GM19468 (cell line): ENCODE data around the gene FDPS.

ENCODE experiments used
- ATAC-seq: cut with Tn5 transposase; IDR thresholded peaks from one replicate; pipeline ENCODE4 v1.9.1; 2021; ENCODE audit warnings: mild to moderate bottlenecking, moderate library complexity, moderate number of reproducible peaks; ENCODE audit not compliant: unreplicated experiment; ENCODE audit errors: extremely low read depth

FDPS gene

DNA sequence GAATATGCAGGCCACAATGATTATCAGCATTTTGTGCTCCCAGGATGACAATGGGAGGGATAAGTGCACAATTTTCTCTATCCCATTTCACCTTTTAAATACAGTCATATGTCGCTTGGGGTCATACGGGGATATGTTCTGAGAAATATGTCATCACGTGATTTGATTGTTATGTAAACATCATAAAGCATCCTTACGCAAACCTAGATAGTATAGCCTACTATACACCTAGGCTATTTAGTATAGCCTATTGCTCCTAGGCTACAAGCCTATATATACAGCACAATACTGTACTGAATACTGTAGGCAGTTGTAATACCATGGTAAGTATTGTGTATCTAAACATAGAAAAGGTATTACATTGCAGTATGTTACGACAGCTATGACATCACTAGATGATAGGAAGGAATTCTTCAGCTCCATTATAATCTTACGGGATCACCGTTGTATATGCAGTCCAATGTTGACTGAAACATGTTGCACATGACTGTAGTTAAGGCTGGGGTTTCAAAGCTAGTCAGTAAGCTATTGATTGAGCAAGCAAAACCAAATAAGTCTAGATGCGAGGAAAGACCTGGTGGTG lies 30.9 kb downstream of the FDPS start:
- ATAC-seq, result no peak

GRCh38 chr1:155342842-155343241 lies 34.2 kb downstream of the FDPS start:
- ATAC-seq, result no peak

GRCh38 chr1:155352631-155353030 lies 44.0 kb downstream of the FDPS start:
- no peak for ATAC-seq

DNA sequence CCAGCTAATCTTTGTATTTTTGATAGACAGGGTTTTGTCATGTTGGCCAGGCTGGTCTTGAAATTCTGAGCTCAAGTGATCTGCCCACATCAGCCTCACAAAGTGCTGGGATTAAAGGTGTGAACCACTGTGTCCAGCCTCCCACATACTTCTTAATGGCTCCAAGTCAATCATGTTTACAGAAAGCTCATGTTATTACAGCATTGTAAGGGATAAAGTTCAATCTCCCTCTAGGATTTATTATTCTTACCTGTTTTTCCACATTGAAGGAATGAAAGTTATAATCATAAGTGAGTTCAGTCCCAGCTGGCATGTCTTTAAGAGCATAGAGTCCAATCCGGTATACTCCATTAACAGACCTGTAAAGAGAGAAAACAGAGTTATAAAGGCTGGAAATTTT lies 51.4 kb downstream of the FDPS start:
- ATAC-seq, result no peak
